NCI-H526 treated with DMSO at 0.1 percent for 48 hours (cell line): ENCODE measurements around the gene COQ2.
"Not testable (repeated sequence)": the region's sequence is repeated elsewhere in the genome, so short reads cannot be mapped to it uniquely, and the experiment has no call there.

Experiments used
- DNase-seq: peaks from one replicate; lab custom pipeline; 2025; lab: John Stamatoyannopoulos, UW

COQ2 gene

DNA sequence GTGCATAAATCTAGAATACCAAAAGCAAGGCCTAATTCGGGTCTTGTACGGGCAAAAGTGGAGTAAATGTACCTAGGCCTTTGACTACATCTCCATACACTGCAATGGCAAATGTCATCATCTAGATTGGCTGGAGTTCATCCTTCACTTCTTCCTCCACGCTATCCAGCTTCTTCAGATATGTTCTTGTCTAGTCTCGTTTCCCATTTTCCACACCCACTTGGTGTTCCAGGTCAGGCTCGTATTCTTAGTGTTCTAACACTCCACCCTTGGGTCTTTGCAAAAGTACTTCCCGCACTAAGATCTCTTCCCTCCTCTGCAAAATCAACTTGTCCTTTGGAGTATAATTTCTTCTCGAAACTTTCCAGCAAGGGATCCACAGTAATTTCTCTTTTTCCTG, 1.4 kb downstream of the COQ2 start:
- DNase-seq, result no peak

DNA sequence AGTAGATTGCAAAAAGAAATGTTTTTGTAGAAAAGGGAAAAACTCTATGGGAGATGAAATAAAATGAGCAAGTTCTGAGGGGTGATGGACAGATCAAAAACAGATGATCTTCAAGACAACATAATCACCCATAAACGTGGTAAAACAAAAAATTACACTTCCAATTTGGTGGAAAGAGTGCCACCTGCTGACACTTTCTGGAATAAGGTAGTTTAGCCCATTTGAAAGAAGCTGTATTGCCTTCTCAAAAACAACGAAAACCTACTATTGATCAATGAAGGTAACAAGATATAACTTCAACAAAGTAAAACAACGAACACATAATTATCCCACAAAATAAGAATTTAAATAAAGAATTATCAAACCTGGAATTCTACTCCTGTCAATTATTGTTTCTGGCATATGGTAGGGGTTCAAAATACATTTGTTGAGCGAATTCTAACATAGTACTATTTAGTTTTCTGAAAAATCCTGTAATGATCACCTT, 2.5 kb downstream of the COQ2 start:
- DNase-seq, result no peak

DNA sequence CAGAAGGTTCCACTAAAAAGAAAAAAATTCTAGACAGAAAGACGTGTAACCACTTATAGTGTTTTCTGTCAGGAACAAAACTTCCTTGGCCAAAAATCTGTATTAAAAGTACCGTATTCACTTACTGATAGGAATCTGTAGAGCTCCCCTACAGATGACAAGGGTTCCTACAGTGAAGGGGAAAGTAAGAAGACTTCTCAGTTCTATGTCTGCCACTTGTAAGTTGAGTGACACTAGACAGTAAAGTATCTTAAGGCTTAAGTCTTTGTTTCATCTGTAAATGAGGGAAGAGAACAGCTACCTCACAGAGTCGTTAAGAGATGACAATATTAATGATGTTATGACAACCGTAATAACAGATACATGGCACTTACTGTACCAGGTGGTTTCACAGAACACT, 3.3 kb downstream of the COQ2 start:
- DNase-seq, result no peak

DNA sequence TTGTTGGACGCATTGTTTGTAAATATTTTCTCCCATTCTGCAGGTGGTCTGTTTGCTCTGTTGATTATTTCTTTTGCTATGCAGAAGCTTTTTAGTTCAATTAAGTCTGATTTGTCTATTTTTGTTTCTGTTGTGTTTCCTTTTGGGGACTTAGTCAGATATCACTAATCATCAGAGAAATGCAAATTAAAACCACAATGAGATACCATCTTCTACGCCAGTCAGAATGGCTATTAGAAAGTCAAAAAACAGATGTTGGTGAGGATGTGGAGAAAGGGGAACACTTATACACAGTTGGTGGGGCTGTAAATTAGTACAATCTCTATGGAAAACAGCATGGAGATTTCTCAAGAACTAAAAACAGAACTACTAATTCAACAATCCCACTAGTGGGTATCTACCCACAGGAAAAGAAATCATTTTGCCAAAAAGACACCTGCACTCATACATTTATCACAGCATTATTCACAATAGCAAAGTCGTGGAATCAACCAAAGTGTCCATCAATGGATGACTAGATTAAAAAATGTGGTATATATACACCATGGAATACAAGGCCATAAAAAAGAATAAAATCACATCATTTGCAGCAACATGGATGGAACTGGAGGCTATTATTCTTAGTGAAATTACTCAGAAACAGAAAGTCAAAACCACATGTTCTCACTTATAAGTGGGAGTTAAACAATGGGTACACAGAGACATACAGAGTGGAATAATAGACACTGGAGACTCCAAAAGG, 8.1 kb downstream of the COQ2 start:
- no peak for DNase-seq

DNA sequence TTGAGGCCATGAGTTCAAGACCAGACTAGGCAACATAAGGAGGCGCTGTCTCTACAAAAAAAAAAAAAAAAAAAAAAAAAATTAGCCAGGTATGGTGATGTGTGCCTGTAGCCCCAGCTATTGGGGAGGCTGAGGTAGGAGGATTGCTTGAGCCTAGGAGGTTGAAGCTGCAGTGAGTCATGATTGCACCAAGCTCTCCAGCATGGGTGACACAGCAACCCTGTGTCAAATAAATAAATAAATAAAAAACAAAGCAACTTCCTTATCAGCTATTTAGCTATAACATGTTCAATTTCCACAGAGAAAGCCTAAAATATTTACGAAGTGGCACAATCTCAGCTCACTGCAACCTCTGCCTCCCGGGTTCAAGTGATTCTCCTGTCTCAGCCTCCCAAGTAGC, 10.7 kb downstream of the COQ2 start:
- DNase-seq, result not testable (repeated sequence)

DNA sequence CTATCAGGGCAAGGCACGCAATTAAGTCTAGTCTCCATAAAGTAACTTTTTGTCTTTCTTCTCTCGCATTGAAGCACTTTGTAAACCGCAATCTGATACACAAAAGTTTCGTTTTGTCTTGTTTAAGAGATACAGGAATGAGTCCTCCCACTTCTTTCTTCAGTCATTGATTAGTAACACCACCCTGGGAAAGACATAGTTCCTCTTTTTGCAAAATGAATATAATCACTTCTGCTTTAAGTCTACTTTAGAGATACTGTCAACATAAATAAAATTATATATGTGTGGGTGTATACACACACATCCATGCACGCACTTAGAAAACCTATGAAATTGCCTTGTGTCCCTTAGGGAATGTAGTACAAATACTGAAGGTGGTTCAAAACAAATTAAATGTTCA, 11.7 kb downstream of the COQ2 start:
- no peak for DNase-seq

DNA sequence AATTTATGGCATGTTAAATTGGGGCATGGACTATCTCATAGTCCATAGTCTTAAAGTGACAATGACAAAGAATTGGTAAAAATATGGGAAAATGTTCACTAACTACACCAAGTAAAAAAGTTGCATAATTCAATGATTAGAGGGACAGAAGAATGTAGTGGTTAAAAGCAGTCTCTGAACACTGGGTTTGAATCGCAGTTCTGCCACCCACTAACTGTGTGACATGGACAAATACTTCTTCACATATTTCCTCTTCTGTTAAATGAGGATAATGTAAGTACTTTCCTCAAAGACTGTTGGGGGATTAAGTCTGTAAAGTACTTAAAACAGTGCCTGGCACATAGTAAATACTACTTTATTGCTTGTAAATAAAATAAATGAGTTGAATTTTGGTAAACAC, 15.3 kb downstream of the COQ2 start:
- DNase-seq, result no peak

DNA sequence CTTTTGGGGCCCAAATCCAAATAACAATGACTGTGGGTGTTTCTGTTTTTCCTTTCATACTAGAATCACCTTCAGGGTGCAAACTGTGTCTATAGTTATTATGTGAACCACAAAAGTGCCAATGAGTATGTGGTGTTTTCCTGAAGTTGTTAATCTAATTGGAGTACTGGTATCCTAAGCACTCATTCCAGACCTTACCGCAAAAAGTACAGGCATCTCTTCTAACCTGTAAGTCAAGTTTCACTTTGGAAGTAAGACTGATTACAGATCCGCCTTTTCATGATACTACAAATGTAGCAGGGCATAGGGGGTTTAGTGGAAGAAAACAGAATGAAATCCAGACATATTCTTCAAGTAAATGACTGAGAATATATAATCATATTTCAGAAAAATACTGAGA, 16.1 kb downstream of the COQ2 start:
- DNase-seq, result no peak

DNA sequence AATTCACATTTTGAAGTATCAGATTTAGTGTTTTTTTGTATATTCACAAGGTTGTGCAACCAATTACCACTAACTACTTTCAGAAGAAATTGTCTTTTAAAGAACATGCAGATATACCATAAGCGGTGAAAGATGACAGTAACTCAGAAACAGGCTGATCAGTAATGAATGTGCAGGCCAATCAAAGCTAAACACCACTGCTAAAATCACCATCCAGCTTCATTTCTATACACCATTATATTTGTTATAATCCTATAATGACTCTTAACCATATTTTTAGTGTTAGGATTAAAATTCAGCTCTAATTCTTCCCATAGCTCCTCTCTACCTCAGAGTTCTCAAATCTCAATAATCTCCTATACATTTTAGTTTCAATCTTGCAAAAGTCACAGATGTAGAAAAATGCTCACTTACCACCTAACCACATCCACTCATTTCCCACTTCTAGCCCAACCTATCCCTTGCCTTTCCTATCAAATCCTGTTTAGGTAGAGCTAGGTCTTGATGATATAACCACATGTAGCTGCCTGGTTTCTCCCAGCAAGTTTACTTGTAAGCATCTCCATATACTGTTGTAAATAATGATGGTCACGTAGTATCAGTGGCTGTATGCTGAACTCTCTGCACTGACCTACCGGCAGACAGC, 16.6 kb downstream of the COQ2 start:
- no peak for DNase-seq

DNA sequence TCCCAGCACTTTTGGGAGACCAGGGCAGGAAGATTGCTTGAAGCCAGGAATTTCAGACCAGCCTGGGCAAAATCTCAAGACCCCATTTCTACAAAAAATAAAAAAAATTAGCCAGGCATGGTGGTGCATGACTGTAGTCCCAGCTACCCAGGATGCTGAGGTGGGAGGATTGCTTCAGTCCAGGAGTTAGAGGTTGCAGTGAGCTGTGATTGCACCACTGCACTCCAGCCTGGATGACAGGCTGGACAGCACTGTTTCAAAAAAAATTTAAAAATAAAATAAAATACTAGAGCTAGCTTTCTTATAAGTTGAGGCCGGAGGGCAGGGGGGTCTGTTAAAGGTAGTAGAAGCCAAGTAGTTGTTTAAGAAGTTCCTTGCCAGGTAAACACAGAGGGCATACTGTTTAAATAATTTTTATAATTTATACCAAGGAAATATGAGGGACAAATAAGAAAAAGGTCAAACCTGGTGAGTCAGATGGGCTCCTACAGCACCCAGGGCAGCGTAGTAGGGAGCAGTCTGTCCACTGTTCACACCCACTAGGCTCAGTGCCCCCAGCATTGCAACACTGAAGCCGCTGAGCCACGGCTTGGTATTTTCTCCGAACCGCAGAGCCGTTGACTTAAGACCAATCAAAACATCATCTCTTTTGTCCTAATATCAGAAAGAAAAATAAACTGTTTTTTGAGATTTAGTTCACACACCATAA, 17.3 kb downstream of the COQ2 start:
- no peak for DNase-seq

DNA sequence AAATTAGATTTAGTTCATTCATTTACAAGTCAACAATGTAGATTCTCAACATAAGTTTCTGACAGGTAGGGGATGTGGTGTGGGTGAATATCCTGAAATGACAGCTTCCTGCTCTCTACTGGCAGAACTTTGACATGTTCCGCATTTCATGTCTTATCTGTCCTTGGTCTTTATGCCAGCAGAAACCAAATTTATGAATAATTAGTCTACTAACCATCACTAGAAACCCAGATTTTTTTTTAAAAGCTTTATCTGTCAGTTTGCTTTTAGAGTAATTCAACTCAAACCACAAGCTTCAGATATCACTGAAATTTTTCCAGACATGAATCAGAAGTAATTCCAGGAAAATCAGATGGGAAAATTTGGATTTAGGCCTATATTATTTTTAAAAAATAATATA, 17.9 kb downstream of the COQ2 start:
- DNase-seq, result no peak

DNA sequence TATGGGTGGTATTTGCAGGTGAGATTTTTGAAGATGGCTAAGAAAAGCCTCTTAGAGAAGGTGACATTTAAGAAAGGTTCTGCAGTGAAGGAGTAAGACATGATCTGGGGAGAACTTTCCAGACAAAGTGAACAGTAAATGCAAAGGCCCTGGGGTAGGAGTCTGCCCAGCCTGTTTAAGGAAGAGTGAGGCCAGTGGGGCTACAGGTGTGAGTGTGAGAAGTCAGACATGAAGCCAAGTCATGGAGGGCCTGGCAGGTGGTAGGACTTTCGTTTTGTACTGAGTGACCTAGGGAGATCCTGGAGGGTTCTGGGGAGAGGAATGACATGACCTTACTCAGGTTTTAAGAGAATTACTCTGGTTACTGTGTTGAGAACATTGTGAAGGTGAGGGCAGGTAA, 21.5 kb downstream of the COQ2 start:
- DNase-seq, result no peak

DNA sequence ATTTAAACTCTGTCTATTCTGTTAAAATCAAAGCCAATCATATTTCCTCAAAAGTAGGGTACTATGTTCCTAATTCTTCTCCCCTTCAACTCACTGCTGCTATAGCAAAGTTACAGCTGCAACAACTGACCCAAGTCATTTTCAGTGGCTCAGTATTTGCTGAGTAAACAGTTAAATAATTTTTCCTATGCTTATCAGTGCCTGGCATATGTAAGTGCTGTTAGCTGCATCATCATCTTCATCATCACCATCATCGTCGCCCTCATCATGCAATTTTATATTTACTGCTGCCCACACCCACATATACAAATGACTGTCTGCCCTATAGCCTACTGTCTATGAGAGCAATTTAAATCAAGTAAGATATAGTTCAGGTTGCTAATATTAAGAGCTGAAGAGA, 21.9 kb downstream of the COQ2 start:
- DNase-seq, result no peak

DNA sequence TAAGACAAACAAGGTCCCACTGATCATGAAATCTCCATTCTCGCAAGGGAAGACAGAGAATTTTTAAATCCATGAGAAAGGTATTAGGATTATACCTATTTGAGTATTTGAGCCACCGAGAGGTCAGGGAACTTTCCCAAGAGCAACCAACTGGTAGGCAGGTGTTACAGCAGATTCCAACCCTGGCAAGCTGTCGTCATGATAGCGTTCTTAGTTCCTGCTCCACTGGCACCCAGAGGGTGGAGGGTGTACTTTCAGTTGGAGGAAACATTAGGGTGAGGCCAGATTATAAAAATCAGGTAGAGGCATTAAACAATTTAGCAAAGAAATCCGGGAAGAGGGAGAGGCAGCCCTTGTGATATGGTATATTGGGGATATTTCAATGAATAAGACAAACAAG, 23.3 kb downstream of the COQ2 start:
- DNase-seq, result no peak

DNA sequence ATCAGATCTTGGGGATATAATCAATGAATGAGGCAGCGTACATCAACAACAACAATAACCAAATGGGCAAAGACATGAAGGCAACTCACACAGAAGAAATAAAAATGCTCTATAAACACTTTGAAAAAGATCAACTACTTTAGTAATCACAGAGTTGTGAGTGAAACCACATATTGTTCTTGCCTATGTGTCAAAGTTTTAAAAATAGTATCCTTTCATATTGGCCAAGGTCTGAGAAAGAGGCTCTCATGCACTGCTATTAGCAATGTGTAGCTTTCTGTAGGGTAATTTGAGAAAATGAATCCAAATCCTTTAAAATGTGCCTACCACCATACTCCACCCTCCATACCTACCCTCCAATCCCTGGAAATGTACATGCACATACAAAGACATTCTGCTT, 25.0 kb downstream of the COQ2 start:
- no peak for DNase-seq

DNA sequence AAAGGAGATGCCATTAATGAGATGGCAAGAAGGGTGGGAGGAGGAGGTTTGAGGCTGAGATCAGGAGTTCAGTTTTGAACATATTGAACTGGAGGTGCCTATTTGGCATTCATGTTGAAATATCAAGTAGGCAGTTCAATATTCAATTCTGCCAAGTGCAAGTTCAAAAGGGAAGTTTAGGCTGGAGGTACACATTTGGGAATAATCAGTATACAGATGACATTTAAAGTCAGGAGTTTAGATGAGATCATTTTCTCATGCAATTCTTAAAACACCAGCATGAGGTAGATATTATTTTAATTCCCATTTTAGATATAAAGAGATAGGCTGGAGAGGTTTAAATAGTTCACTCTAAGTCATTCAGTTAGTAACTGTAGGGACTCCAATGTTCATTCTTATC, 26.1 kb downstream of the COQ2 start:
- no peak for DNase-seq

DNA sequence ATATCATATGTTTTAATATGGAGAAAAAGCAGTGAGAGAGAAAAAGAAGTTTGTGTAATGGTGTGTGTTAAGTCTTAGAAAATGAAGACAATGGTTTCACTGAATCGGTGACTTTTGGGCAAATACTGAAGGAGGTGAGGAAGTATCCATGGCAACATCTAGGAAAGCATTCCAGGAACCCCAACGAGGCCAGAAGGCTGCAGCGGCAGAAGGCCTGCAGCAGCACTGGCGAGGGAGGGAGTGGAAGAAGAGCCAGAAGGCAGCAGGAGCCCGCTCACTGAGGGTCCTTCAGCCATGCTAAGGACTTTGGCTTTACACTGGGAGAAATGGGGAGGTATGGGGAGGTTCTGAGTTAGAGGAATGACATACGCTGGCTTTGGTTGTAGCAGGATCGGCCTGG, 26.8 kb downstream of the COQ2 start:
- no peak for DNase-seq

DNA sequence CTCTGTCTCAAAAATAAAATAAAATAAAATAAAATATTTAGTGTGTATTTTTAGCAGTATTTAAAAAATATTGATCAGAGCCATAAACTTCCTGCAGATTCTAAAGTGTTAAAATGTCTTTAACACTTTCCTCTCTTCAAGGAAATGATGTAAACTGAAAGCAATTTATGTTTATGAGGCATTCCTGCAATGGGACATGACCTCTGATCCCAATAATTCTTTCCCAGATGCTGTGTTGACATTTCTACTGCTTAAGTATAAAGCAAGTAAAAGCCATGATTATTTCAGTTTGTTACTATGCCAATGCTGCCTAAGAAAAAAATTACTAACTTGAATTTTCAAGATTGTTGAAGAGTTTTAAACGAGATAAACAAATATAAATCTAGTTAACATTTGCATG, 29.0 kb downstream of the COQ2 start:
- no peak for DNase-seq

DNA sequence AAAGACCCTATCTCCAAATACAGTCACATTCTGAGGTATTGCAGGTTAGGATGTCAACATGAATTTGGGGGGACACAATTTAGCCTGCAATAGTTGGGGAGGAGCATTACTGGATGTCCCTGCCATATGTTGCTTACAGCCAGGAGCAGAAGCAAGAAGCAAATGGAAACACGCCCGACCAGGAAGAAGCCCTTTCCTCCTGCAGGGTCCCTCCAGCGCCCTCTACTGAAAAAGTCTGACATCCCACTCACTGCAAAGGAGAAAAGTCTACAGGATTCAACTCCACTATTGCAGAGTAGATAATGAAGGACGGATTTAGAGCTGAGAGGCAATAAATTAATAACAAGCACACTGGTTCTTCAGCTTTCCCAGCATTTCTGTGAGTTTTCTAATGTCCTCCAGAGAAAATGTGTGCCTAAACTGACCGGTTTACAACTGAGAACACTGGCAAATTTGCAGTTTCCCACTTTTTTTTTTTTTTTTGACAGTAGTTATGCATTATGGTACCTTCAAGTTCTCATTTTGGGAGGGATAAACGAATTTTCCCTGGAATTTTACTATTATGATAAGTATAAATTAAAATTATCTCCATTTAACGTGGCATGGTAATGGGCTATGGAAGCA, 31.7 kb downstream of the COQ2 start:
- no peak for DNase-seq

DNA sequence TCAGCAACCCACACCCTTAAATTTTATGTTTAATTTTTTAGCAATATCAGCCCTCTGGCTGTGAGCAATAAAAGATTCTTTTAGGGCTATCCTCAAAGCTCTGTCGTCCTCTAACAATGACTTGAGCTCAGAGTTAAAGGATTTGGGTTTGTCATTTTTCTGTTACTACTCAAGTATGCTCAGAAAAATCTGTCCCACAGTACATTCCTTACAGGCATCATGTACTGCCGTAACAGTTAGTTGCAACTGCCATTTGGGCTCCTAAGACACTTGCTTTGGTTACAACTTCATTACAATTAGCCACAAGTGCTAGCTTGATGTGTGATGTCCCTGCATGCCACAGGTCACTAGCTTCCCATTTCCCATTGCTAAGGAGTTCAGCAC, 33.2 kb downstream of the COQ2 start:
- DNase-seq, result no peak

DNA sequence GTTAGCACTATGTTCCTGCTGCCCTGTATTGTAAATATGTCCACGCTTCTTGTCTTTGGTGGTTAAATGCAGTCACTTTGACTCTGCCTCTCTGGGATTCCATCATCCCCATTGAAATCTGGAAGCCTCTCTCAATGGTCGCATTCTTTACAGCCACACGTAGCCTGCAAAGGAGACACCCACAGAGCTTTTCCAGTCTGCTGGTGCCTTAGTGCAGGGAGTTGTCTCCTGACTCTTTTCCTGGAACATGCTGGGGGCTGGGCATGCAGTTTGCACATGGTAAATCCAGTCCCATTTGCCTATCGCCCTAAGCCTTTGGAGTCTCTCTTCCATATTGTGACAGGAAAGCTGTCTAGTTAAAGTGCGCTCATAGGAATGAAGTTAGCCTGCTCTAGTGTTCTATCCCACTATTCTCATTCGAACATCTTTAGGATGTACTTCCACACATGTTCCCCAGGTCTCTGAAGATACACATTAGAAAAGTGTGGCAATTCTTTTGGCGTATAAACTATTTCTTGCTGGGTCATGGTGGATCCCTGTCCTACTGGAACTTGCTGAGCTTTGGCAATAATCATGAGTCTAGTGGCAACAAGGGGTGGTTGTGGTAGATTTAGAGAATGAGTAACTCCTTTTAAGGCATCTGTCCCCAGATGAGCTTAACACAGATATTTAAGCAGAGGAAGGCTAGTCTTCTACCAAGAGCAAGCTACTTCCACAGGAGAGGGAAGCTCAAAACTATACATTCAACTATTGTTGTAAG, 33.7 kb downstream of the COQ2 start:
- no peak for DNase-seq

DNA sequence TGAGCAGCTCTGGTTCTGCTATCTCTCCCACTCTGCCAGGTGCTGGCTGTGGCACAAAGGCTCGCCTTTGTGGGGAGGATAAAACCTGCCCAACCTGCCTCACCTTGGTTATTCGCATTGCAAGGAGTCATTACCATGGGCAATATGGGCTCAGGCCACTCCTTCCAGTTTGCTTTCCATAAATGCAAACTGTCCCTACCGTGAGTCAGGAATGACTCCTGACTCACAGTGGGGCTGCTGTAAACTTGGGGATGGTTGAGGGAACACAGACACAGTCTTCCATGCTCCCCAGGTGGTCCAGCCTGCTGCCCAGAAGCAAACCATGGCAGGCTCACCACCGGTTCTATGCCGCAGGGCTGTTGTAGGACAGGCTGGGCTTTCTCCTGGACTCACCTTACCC, 36.1 kb downstream of the COQ2 start:
- peak; percentile 1 for DNase-seq
